Endodermal cell (in vitro differentiated cells): ENCODE data around the gene SQSTM1. TPM values are rescaled to one million over a fixed set of nuclear protein-coding genes. Genes with fewer than 3 reads are reported as not detected.

Experiments used
- DNase-seq: peaks from one replicate; pipeline ENCODE4 v3.0.0-alpha.2; 2017
- H3K27ac ChIP-seq: 2 replicates; pipeline ENCODE4 v1.5.1; 2013; ENCODE audit warnings: mild to moderate bottlenecking, low read depth, low read length, moderate library complexity
- H3K27me3 ChIP-seq: 2 replicates; pipeline ENCODE4 v1.6.1; 2013; ENCODE audit warnings: mild to moderate bottlenecking, low read length, moderate library complexity; ENCODE audit not compliant: insufficient read depth, control insufficient read depth, poor library complexity, severe bottlenecking
- H3K36me3 ChIP-seq: 2 replicates; pipeline ENCODE4 v1.7.0; 2013; ENCODE audit warnings: mild to moderate bottlenecking, low read length, moderate library complexity; ENCODE audit not compliant: control insufficient read depth, insufficient read depth
- H3K4me1 ChIP-seq: one replicate; pipeline ENCODE4 v1.7.0; 2013; ENCODE audit warnings: low read length; ENCODE audit not compliant: control insufficient read depth, insufficient read depth
- H3K4me3 ChIP-seq: 2 replicates; pipeline ENCODE4 v1.5.1; 2013; ENCODE audit warnings: mild to moderate bottlenecking, low read length, moderate library complexity
- H3K9ac ChIP-seq: 2 replicates; pipeline ENCODE4 v1.6.1; 2013; ENCODE audit warnings: mild to moderate bottlenecking, low read length, moderate library complexity; ENCODE audit not compliant: poor library complexity, severe bottlenecking; ENCODE audit errors: extremely low read depth
- H3K9me3 ChIP-seq: 2 replicates; pipeline ENCODE4 v1.6.1; 2013; ENCODE audit warnings: mild to moderate bottlenecking, low read length, moderate library complexity; ENCODE audit not compliant: control insufficient read depth
- H3K27ac Mint-ChIP-seq: 2 replicates; pipeline ENCODE4 v1.8.0; 2020; ENCODE audit warnings: mixed read lengths
- H3K27me3 Mint-ChIP-seq: 2 replicates; pipeline ENCODE4 v1.8.0; 2021; ENCODE audit warnings: mild to moderate bottlenecking, mixed read lengths; ENCODE audit not compliant: insufficient read depth
- H3K36me3 Mint-ChIP-seq: 2 replicates; pipeline ENCODE4 v1.8.0; 2020; ENCODE audit warnings: low read depth, mixed read lengths
- H3K4me1 Mint-ChIP-seq: 2 replicates; pipeline ENCODE4 v1.8.0; 2020; ENCODE audit warnings: mixed read lengths
- H3K4me3 Mint-ChIP-seq: 2 replicates; pipeline ENCODE4 v1.8.0; 2020; ENCODE audit warnings: mild to moderate bottlenecking, moderate library complexity, mixed read lengths
- H3K9me3 Mint-ChIP-seq: 2 replicates; pipeline ENCODE4 v1.8.0; 2020; ENCODE audit warnings: mild to moderate bottlenecking, mixed read lengths
- WGBS, 2 experiments: methylation state at CpG; one replicate each; pipeline versions ENCODE4 v1.1.5 to v1.1.7; 2013; ENCODE audit warnings: missing lambda C conversion rate in 2 of 2, mixed read lengths in 1 of 2; ENCODE audit not compliant: insufficient coverage in 1 of 2, insufficient read length in 1 of 2; 5-methylcytosine and 5-hydroxymethylcytosine counted together
- total RNA-seq, 2 donors: library from RNA; stranded (reverse); fragmentation: NEBNext Ultra II Directional in 1 of 2; extraction: Animal tissue kit (Norgen Biotek cat#: 25700) in 1 of 2; gene quantifications; 2 replicates in 1 of 2; 3 replicates in 1 of 2; pipeline ENCODE4 v1.2.1, GENCODE V29; 2021
- TF ChIP-seq, protein P1 (sequence below): fragments of 200-600 bp; sonication (generic); conservative IDR thresholded peaks from 2 replicates; pipeline ENCODE4 v1.5.0; 2021; ENCODE audit warnings: antibody characterized with exemption, mild to moderate bottlenecking

Gene SQSTM1
- total RNA-seq, 2 donors from 2014 or later: 134 to 172 TPM

- Histone ChIP-seq H3K9ac (no peak overlapping the region), H3K27me3 (no peaks in the 10 kb centered on the region), H3K4me3 (no peak overlapping the region), H3K9me3 (peaks cover 9% of the 10 kb centered on the region), H3K36me3 (peaks cover 42% of the 10 kb centered on the region), H3K27ac (no peak overlapping the region), H3K4me1 (no peaks in the 10 kb centered on the region)
- Mint-ChIP-seq H3K27ac (no peak overlapping the region), H3K27me3 (no peaks in the 10 kb centered on the region), H3K9me3 (peaks cover 4% of the 10 kb centered on the region), H3K4me1 (peaks cover 9% of the 10 kb centered on the region), H3K4me3 (no peak overlapping the region), H3K36me3 (peaks cover 44% of the 10 kb centered on the region)
- WGBS, 2 experiments: 95 to 98% methylated on average over 8 to 9 of the region's 9 CpGs
- DNase-seq: no peak
- TF ChIP-seq, protein P1, sequence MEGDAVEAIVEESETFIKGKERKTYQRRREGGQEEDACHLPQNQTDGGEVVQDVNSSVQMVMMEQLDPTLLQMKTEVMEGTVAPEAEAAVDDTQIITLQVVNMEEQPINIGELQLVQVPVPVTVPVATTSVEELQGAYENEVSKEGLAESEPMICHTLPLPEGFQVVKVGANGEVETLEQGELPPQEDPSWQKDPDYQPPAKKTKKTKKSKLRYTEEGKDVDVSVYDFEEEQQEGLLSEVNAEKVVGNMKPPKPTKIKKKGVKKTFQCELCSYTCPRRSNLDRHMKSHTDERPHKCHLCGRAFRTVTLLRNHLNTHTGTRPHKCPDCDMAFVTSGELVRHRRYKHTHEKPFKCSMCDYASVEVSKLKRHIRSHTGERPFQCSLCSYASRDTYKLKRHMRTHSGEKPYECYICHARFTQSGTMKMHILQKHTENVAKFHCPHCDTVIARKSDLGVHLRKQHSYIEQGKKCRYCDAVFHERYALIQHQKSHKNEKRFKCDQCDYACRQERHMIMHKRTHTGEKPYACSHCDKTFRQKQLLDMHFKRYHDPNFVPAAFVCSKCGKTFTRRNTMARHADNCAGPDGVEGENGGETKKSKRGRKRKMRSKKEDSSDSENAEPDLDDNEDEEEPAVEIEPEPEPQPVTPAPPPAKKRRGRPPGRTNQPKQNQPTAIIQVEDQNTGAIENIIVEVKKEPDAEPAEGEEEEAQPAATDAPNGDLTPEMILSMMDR: no peak
Observed at GRCh38 chr5:179862891-179863290, 42.2 kb downstream of the SQSTM1 start.

DNA sequence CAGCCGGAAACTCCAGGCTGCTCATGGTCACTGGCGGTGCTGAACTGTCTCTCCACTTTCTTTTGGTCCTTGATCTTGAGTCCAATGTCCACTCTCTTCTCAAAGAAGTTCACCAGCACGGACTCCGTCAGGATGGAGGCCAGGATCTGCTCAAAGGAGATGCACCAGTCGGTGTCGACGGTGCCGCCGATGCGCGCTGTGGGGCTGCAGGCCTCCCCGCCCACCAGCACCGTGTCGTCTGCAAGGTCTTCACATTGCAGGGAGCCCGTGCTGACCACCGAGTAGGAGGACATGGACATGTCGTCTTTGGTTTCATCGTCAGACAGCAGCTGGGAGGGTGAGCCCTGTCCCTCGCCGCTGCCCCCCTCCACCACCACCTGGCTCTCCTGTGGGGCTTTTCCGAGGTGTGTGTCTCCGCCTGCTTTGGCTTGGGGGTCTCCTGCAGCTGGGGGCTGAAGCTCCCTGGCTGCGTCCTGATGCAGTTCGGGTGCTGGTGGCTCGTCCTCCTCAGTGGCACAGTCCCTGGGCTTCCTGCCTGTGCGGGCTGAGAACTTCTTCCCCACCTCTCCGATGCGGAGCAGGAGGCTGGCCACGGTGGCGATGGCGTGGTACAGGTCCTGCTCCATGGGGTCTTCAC is 42.9 kb downstream of the SQSTM1 start:
- H3K4me3 ChIP-seq: no peak overlapping the region
- H3K27ac ChIP-seq: no peak overlapping the region
- H3K4me1 ChIP-seq: no peaks in the 10 kb centered on the region
- no peak for DNase-seq
- H3K9me3 Mint-ChIP-seq: peaks cover 4% of the 10 kb centered on the region
- no peaks in the 10 kb centered on the region for H3K27me3 ChIP-seq
- WGBS, 2 experiments: 93 to 98% methylated on average over 23 to 31 of the region's 31 CpGs
- peaks cover 51% of the 10 kb centered on the region for H3K36me3 Mint-ChIP-seq
- no peak overlapping the region for H3K9ac ChIP-seq
- H3K4me3 Mint-ChIP-seq: no peak overlapping the region
- no peaks in the 10 kb centered on the region for H3K27me3 Mint-ChIP-seq
- TF ChIP-seq, protein P1: no peak
- H3K4me1 Mint-ChIP-seq: peaks cover 9% of the 10 kb centered on the region
- no peak overlapping the region for H3K27ac Mint-ChIP-seq
- H3K9me3 ChIP-seq: peaks cover 9% of the 10 kb centered on the region
- peaks cover 42% of the 10 kb centered on the region for H3K36me3 ChIP-seq

- Histone ChIP-seq H3K9me3 (peaks cover 9% of the 10 kb centered on the region), H3K27me3 (no peaks in the 10 kb centered on the region), H3K4me1 (no peaks in the 10 kb centered on the region), H3K4me3 (no peak overlapping the region), H3K9ac (no peak overlapping the region), H3K36me3 (peaks cover 48% of the 10 kb centered on the region), H3K27ac (no peak overlapping the region)
- TF ChIP-seq, protein P1: no peak
- H3K36me3 Mint-ChIP-seq: peaks cover 57% of the 10 kb centered on the region
- H3K9me3 Mint-ChIP-seq: peaks cover 4% of the 10 kb centered on the region
- WGBS, 2 experiments: 94% methylated on average over 7 of the region's 7 CpGs; no CpG with 5 or more reads in 1 of the 2 experiments
- no peak for DNase-seq
- H3K4me3 Mint-ChIP-seq: no peak overlapping the region
- peaks cover 9% of the 10 kb centered on the region for H3K4me1 Mint-ChIP-seq
- no peak overlapping the region for H3K27ac Mint-ChIP-seq
- H3K27me3 Mint-ChIP-seq: no peaks in the 10 kb centered on the region
Observed at GRCh38 chr5:179864686-179865085, 44.0 kb downstream of the SQSTM1 start.
